ENCODE measurements around the gene SPATA31D1.

Gene SPATA31D1

GRCh38 chr9:82021198-82021597 lies 32.6 kb downstream of the SPATA31D1 start:
- peak overlapping the region; percentile 25; the same call in 1 of the 2 replicates for H3K27ac ChIP-seq
- TF ChIP-seq, protein P1, sequence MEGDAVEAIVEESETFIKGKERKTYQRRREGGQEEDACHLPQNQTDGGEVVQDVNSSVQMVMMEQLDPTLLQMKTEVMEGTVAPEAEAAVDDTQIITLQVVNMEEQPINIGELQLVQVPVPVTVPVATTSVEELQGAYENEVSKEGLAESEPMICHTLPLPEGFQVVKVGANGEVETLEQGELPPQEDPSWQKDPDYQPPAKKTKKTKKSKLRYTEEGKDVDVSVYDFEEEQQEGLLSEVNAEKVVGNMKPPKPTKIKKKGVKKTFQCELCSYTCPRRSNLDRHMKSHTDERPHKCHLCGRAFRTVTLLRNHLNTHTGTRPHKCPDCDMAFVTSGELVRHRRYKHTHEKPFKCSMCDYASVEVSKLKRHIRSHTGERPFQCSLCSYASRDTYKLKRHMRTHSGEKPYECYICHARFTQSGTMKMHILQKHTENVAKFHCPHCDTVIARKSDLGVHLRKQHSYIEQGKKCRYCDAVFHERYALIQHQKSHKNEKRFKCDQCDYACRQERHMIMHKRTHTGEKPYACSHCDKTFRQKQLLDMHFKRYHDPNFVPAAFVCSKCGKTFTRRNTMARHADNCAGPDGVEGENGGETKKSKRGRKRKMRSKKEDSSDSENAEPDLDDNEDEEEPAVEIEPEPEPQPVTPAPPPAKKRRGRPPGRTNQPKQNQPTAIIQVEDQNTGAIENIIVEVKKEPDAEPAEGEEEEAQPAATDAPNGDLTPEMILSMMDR (IDR thresholded peaks at IDR 0.05) = no peak
- TF ChIP-seq ZFX (IDR thresholded peaks at IDR 0.05; ENCODE audit: borderline replicate concordance) = no peak

DNA sequence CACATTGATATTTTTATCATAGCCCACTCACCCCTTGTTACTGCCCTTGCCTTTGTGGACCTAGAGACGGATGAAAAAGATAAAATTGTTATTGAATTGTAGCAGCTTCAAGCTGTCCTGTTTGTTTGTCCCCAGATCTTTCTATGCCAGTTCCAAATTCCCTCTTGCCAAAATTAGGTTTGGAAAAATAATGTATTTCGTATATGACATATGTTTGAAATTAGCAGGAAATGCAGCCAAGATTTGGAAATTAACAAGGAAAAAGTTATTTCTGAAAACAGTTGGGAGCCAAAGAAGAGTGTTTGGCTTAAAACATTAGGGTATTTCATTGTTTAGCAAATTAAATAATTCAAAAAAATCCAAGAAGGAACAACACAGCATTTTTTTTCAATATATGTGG lies 33.5 kb downstream of the SPATA31D1 start:
- H3K27ac ChIP-seq = no peak overlapping the region
- TF ChIP-seq, protein P1 (IDR thresholded peaks at IDR 0.05) = no peak
- no peak for TF ChIP-seq ZFX (IDR thresholded peaks at IDR 0.05; ENCODE audit: borderline replicate concordance)

GRCh38 chr9:82024908-82025307 lies 36.3 kb downstream of the SPATA31D1 start:
- no peak overlapping the region for H3K27ac ChIP-seq
- TF ChIP-seq, protein P1 (IDR thresholded peaks at IDR 0.05) = no peak
- TF ChIP-seq ZFX (IDR thresholded peaks at IDR 0.05; ENCODE audit: borderline replicate concordance) = no peak

DNA sequence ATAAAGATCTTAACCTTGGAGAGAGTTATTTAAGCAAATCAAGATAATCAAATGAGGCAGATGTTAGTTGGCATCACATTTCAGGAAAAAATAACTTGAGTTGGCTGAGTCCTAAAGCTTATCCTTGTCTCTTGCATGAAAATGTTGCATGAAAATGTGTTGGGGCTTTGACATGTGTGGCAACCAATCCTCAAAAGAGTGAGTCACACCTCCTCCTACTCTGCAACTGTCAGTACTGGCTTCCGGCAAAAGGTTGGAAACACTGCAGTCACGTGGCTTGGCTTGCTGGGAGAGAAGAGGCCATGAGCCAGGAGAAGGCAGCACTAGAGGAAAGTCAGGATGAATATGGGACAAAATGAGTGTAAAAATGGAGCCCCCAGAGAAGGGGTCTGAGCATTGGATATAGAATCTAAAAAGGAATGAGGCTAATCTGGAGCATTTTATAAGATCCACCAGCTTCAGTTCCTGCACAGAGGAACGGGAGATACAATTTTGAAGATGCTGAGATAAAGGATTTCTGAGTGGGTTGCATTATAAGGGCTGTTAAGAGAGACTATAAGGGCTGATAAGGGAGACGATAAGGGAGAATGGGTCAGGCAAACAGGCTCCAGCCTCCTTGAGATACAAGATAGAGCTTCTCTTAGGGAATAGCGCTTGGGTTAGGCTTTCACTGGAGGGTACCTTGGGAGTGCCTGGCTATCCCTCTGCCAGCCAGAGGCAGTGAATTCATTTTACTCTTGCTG lies 43.1 kb downstream of the SPATA31D1 start:
- TF ChIP-seq ZFX (IDR thresholded peaks at IDR 0.05; ENCODE audit: borderline replicate concordance) = no peak
- TF ChIP-seq, protein P1 (IDR thresholded peaks at IDR 0.05) = no peak
- H3K27ac ChIP-seq = no peak overlapping the region

DNA sequence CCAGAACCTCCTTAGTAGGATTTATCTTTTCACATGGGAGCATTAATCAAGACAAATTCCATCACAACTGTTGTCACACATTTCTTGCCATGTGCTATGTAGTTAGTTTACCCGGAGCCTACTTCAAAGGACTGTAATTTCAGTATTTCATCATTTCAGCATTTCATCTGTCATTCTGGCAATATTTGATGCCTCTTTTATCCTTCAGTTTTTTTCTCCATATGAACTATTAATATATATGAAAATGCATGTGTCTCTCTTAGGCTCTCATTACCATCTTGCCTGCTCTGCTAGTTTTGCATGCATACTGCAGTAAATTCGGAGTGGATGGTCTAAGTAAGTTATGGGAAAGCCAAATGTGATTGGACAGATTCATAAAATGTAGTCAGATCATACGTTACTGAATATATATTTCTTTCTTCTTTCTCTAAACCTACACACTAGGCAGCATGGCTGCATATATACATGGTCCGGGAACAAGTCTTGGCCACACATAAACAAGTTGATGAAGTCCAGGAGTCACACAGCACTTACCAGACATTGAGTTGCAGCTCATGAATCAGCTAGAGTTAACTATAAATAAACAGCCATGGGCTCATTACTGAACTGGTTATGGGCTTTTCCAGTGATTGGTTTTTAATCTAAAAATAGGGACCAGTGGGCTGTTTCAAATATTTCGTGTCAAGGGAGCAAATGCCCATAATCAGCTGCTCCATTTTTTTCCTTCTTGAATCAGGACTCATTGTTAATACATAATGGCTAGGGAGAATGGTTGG lies 46.6 kb downstream of the SPATA31D1 start:
- no peak overlapping the region for H3K27ac ChIP-seq
- TF ChIP-seq, protein P1 (IDR thresholded peaks at IDR 0.05) = no peak
- TF ChIP-seq ZFX (IDR thresholded peaks at IDR 0.05; ENCODE audit: borderline replicate concordance) = no peak

DNA sequence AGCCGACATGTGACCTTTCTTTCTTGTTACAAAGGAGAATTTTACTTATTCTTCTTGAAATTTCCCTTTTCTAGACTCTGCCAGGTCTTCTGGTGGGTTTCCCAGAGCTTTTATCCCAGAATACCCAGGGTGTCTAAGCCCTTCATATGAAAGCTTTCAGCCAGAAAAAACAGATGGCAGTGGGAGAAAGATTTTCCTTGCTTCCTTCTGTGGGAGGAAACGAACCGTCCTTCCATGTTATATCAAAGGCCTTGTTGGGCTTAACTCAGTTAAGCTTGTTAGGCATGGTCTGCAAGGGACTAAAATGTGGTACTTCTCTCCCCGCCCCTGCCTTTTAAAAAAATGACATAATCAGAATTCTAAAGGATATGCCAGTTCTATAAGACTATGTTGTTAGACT lies 47.5 kb downstream of the SPATA31D1 start:
- TF ChIP-seq, protein P1 (IDR thresholded peaks at IDR 0.05) = no peak
- no peak for TF ChIP-seq ZFX (IDR thresholded peaks at IDR 0.05; ENCODE audit: borderline replicate concordance)
- no peak overlapping the region for H3K27ac ChIP-seq

DNA sequence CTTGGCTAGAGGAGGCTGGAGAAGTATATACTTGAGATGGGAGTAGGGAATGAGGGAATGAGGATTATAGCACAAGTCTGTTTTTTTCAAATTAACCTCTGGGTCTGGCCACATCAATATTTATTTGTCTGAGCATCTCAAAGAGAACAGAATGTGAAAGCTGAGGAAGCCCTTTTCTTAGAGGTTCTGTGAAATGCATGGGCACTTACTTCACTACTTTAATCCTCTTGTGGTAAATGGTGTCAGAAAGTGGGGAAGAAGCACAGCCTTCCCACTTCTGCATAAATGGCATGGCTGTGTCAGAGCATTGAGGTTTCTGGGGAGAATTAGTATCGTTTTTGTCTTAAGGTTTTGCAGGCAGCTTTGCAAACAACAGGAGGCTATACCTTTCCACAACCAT lies 48.6 kb downstream of the SPATA31D1 start:
- TF ChIP-seq, protein P1 (IDR thresholded peaks at IDR 0.05) = no peak
- no peak for TF ChIP-seq ZFX (IDR thresholded peaks at IDR 0.05; ENCODE audit: borderline replicate concordance)
- H3K27ac ChIP-seq = no peak overlapping the region

Data from 22Rv1 (cell line).